OCI-LY1 (cell line): ENCODE results near the gene PLCB2.

Experiments used
- H2AFZ ChIP-seq: fragments of 200-600 bp; sonication (generic), shearing (Covaris generic); 2 replicates; pipeline ENCODE4 v1.6.0; 2014; ENCODE audit warnings: antibody characterized with exemption, mild to moderate bottlenecking, low read length
- H3F3A ChIP-seq: fragments of 200-600 bp; sonication (generic), shearing (Covaris generic); 2 replicates; pipeline ENCODE4 v1.6.0; 2014; ENCODE audit warnings: mild to moderate bottlenecking, antibody characterized with exemption, low read length, moderate library complexity; ENCODE audit not compliant: insufficient read depth
- H3K27ac ChIP-seq: fragments of 200-600 bp; sonication (generic); 2 replicates; pipeline ENCODE4 v1.5.1; 2014; ENCODE audit warnings: low read length, mixed run types, mild to moderate bottlenecking, low read depth; ENCODE audit not compliant: poor library complexity, severe bottlenecking
- H3K27me3 ChIP-seq: fragments of 200-600 bp; sonication (generic); 2 replicates; pipeline ENCODE4 v1.6.0; 2014; ENCODE audit warnings: antibody characterized with exemption, mild to moderate bottlenecking, low read length, moderate library complexity; ENCODE audit not compliant: insufficient read depth
- H3K36me3 ChIP-seq: fragments of 200-600 bp; sonication (generic); 2 replicates; pipeline ENCODE4 v1.6.1; 2014; ENCODE audit warnings: mild to moderate bottlenecking, antibody characterized with exemption, low read length, moderate library complexity, mixed read lengths; ENCODE audit not compliant: insufficient read depth
- H3K4me1 ChIP-seq: fragments of 200-600 bp; sonication (generic); 2 replicates; pipeline ENCODE4 v1.5.1; 2014; ENCODE audit warnings: mild to moderate bottlenecking, low read length, moderate library complexity; ENCODE audit not compliant: insufficient read depth, severe bottlenecking
- H3K4me2 ChIP-seq: fragments of 200-600 bp; sonication (generic), shearing (Covaris generic); 2 replicates; pipeline ENCODE4 v1.6.1; 2014; ENCODE audit warnings: low read length
- H3K4me3 ChIP-seq: fragments of 200-600 bp; sonication (generic); 2 replicates; pipeline ENCODE4 v1.5.1; 2014; ENCODE audit warnings: low read length, low read depth, mild to moderate bottlenecking, mixed read lengths; ENCODE audit not compliant: poor library complexity, severe bottlenecking
- H3K79me2 ChIP-seq: fragments of 200-600 bp; shearing (Covaris generic); 2 replicates; pipeline ENCODE4 v1.6.1; 2016; ENCODE audit warnings: mixed run types, low read length, mixed read lengths; ENCODE audit not compliant: insufficient read depth
- H3K9ac ChIP-seq: fragments of 200-600 bp; sonication (generic), shearing (Covaris generic); 2 replicates; pipeline ENCODE4 v1.6.1; 2014; ENCODE audit warnings: mild to moderate bottlenecking, low read length, mixed read lengths
- H3K9me2 ChIP-seq: fragments of 200-600 bp; sonication (generic), shearing (Covaris generic); 2 replicates; pipeline ENCODE4 v1.6.1; 2014; ENCODE audit warnings: low read depth, mild to moderate bottlenecking, low read length, mixed read lengths
- H3K9me3 ChIP-seq: fragments of 200-600 bp; shearing (Covaris generic); 2 replicates; pipeline ENCODE4 v1.6.1; 2014; ENCODE audit warnings: low read length, mixed read lengths
- H4K20me1 ChIP-seq: fragments of 200-600 bp; sonication (generic), shearing (Covaris generic); 2 replicates; pipeline ENCODE4 v1.6.0; 2016; ENCODE audit warnings: mild to moderate bottlenecking, low read length; ENCODE audit not compliant: insufficient read depth
- CTCF ChIP-seq: fragments of 200-600 bp; sonication (generic), shearing (Covaris generic); IDR thresholded peaks from 2 replicates; pipeline ENCODE4 v1.5.1; 2017; ENCODE audit warnings: mild to moderate bottlenecking, antibody characterized with exemption, low read length, moderate library complexity, mixed read lengths
- EZH2 ChIP-seq: fragments of 200-600 bp; sonication (generic), shearing (Covaris generic); IDR thresholded peaks from 2 replicates; pipeline ENCODE4 v1.8.0; 2017; ENCODE audit warnings: borderline replicate concordance, mixed run types, mild to moderate bottlenecking, antibody characterized with exemption, low read length, moderate library complexity, mixed read lengths

Gene PLCB2

GRCh38 chr15:40251486-40252140, 56.1 kb downstream of the PLCB2 start:
- H2AFZ ChIP-seq, result no peak overlapping the region
- no peak overlapping the region for H3K9ac ChIP-seq
- H4K20me1 ChIP-seq, result no peaks in the 10 kb centered on the region
- no peaks in the 10 kb centered on the region for H3K9me2 ChIP-seq
- no peaks in the 10 kb centered on the region for H3K36me3 ChIP-seq
- H3K27me3 ChIP-seq, result peaks cover 11% of the 10 kb centered on the region
- TF ChIP-seq CTCF, result no peak
- no peak for TF ChIP-seq EZH2
- H3K27ac ChIP-seq, result no peak overlapping the region
- H3F3A ChIP-seq, result no peaks in the 10 kb centered on the region
- H3K4me3 ChIP-seq, result no peak overlapping the region
- no peaks in the 10 kb centered on the region for H3K79me2 ChIP-seq
- no peaks in the 10 kb centered on the region for H3K9me3 ChIP-seq
- H3K4me2 ChIP-seq, result no peak overlapping the region
- H3K4me1 ChIP-seq, result peaks cover 3% of the 10 kb centered on the region

- no peak overlapping the region for H3K4me2 ChIP-seq
- peaks cover 11% of the 10 kb centered on the region for H3K27me3 ChIP-seq
- H3K4me1 ChIP-seq, result no peaks in the 10 kb centered on the region
- no peak overlapping the region for H3K27ac ChIP-seq
- H3K9ac ChIP-seq, result no peak overlapping the region
- H3K4me3 ChIP-seq, result no peak overlapping the region
- H3F3A ChIP-seq, result no peaks in the 10 kb centered on the region
- no peaks in the 10 kb centered on the region for H3K9me2 ChIP-seq
- no peaks in the 10 kb centered on the region for H3K9me3 ChIP-seq
- no peaks in the 10 kb centered on the region for H4K20me1 ChIP-seq
- no peak for TF ChIP-seq EZH2
- no peak for TF ChIP-seq CTCF
- H2AFZ ChIP-seq, result no peak overlapping the region
- H3K36me3 ChIP-seq, result no peaks in the 10 kb centered on the region
- H3K79me2 ChIP-seq, result no peaks in the 10 kb centered on the region
Measured at GRCh38 chr15:40250771-40251483, 56.8 kb downstream of the PLCB2 start.

- no peaks in the 10 kb centered on the region for H3F3A ChIP-seq
- peaks cover 11% of the 10 kb centered on the region for H3K27me3 ChIP-seq
- no peaks in the 10 kb centered on the region for H4K20me1 ChIP-seq
- no peak overlapping the region for H2AFZ ChIP-seq
- H3K79me2 ChIP-seq, result no peaks in the 10 kb centered on the region
- H3K27ac ChIP-seq, result no peak overlapping the region
- no peaks in the 10 kb centered on the region for H3K9me2 ChIP-seq
- H3K4me1 ChIP-seq, result no peaks in the 10 kb centered on the region
- H3K4me2 ChIP-seq, result no peak overlapping the region
- no peak overlapping the region for H3K9ac ChIP-seq
- no peak overlapping the region for H3K4me3 ChIP-seq
- H3K9me3 ChIP-seq, result no peaks in the 10 kb centered on the region
- H3K36me3 ChIP-seq, result no peaks in the 10 kb centered on the region
- TF ChIP-seq EZH2 (no peak), CTCF (no peak)
Measured at GRCh38 chr15:40250304-40250656, 57.5 kb downstream of the PLCB2 start.
